Stimulated activated CD4-positive, alpha-beta T cell treated with anti-CD3 and anti-CD28 coated beads, Interleukin-4, amount 100 ng/mL, for 1 hour (primary cell): ENCODE results near the gene SPATA25.
A peak's percentile ranks its signal among the peaks of the same experiment; 100 is the strongest.
"Not testable (repeated sequence)": the region's sequence is repeated elsewhere in the genome, so short reads cannot be mapped to it uniquely, and the experiment has no call there.

Experiments
- DNase-seq: peaks from one replicate; pipeline ENCODE4 v3.0.0-alpha.2; 2020

The SPATA25 gene

DNA sequence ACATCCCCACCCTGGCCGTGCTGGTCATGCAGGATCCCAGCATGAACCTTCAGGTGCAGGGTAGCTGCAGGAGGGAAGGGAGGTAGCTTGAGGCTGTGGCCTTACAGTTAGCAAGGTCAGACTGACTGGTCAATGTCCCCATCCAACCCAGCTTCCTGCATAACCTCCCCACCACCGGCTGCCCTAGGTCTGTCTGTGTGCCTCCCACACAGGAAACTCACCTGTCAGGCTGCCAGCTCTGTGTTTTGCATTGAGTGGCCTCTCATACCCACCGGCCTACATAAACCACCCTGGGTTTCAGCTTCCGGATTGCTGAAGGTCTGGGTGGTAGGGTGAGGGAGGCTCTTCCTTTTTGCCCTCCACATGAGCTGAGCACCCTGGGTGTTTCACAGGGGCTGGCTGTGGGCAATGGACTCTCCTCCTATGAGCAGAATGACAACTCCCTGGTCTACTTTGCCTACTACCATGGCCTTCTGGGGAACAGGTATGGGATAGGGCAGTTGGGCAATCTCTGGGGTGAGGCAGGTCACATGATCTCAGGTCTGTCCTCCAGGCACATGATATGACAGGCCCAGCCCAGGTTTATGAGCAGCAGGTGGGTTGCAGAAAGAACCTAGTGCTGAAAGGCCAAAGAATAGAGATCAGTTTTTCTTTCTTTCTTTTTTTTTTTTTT, 5.5 kb upstream of the SPATA25 start:
- no peak for DNase-seq

DNA sequence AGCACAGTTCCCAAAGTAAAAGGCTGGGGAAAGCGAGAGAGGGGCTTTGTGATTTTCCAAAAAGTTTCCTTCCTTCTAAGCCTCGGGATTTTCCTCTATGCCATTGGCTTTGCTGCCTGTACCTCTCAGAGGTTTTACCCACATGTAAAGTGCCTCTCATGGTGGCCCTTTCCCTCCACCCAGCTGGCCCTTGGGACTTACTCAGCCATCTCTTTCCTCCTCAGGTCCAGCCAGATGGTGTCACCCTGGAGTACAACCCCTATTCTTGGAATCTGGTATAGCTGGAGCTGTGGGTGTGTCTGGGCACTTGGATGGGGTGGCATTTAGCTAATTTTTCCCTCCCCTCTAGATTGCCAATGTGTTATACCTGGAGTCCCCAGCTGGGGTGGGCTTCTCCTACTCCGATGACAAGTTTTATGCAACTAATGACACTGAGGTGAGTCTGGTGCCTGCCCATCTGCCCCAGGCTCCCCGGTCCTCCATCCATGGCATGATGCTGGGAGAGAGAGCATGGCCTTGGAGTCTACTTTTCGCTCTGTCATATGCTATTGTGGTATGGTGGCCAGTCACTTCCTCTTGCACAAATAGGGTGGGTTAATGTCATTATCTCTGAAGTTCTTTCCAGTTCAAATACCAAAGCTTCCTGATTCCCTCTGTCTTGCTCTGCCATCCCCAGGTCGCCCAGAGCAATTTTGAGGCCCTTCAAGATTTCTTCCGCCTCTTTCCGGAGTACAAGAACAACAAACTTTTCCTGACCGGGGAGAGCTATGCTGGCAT, 4.8 kb upstream of the SPATA25 start:
- no peak for DNase-seq

GRCh38 chr20:45890985-45891983, 3.9 kb upstream of the SPATA25 start, which contains the start of the genes CTSA and NEURL2:
CTSA (plus strand) TSS chr20:45891335; CDS start chr20:45891569, 234 bp downstream.
NEURL2 (minus strand) TSS chr20:45891208; CDS start chr20:45890991, 217 bp downstream.
- peak; percentile 87 for DNase-seq

DNA sequence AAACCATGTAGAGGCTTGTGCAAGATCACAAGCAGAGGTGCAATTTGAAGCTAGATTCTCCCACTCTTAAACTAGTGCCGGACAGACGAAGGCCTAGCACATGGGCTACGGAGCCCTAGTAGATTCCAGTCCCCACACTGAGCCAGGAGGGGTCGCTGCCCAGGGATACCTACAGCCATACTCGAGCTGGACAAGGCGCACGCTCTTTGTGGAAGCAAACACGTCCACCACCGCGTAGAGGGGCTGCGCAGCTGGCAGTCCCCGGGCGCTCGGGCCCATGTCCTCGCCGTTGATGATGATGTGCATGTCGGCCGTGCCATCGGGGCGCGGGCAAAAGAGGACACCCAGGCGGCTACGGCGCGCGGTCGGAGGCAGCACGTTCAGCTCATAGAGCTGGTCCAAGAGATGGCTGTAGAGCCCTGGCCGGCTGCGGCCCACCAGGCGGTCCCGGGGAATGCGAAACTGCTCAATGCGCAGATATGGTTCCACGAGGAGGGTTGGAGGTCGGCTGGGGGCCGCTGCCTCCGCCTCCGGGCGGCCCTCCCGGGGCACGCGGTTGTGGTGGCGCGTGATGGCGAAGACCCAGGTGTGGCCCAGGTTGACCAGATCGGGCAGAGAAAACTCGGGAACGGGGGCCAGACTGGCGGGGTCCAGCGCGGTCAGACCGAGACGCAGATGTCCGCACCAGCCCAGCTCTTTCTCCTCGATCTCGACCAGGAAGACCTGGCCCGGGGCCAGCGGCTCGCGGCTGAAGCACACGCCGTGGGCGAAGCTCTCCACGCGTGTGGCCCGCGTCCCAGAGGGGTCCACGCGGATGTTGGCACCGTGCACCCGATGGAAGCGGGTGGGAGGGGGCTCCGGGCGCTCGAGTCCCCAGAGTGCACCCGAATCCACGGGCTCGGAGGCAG, 2.9 kb upstream of the SPATA25 start:
- peak; percentile 55 for DNase-seq

DNA sequence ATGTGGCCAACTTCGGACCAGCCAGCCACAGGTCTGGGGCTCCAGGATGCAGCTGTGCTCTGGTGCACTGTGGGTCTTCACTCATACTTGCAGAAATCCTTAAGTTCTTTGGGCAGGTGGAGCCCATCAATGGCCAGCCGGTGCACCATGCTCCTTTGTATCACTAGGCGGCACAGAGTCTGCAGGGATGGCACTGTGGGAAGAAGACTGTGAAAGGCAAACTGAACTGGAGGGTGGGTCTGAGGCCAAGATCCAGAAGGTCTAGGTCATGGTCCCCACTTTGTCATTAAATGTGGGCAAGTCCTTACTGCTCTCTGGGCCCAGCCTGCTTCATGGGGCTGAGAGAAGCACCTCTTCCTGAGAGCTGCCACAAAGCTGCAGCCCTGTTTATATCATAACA, 1.3 kb upstream of the SPATA25 start:
- no peak for DNase-seq

GRCh38 chr20:45886590-45887345, 654 bp downstream of the SPATA25 start:
- DNase-seq, result no peak

DNA sequence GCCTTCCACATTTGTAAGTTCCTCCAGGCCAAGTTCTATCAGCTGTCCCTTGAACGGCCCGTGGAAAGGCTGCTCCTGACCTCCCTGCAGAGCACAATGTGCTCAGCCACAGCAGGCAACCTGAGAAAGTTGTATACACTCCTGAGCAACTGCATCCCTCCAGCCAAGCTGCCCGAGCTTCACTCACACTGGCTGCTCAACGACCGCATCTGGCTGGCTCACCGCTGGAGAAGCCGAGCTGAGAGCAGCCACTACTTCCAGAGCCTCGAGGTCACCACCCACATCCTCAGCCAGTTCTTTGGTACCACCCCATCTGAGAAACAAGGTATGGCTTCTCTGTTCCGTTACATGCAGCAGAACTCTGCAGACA, 4.3 kb downstream of the SPATA25 start:
- DNase-seq, result no peak

GRCh38 chr20:45882469-45883099, 4.8 kb downstream of the SPATA25 start:
- DNase-seq, result no peak

DNA sequence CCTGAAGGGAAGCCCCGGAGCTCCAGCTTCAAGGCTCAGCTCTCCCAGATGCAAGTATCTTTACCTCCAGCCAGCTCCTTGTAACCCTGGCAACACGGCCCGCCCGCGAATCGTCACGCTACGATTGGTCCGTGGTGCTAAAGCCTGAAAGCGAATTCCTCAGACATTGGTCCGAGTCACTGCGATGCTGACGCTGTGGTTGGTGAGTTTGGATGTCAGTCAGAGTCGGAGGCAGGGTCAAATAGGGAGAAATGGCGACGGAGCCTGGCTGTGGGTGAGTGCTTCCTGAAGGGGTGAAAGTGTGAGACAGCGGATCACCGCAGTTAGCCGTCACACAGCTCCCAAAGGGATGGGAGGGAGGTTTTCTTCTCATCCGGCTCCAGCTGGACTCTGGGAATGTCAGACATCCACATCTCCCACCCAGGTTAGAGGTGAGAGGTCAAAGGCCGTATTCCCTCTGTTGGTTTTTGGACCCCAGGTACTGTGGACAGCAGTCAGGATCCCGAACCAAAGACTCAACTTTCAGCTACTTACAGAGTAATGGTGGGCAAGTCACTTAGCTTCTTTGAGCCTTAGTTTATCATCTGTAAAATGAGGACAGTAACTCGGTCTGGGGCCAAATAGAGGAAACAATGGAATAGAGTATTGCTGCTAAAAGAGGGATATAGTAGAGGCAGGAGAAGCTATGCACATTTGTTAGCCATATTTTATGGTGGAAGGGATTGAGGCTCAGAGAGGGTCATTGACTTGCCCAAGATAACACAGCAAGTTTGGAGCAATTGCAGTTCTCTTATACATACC, 6.2 kb downstream of the SPATA25 start, which contains the start of gene ZSWIM1:
Gene ZSWIM1, plus strand, starts transcription at position 240 of the 801 bp plus-strand sequence. CDS start 1,366 bp downstream, outside the sequence.
- peak; percentile 99 for DNase-seq

GRCh38 chr20:45878076-45878761, 9.2 kb downstream of the SPATA25 start:
- DNase-seq, result no peak

GRCh38 chr20:45874576-45874975, 12.8 kb downstream of the SPATA25 start:
- DNase-seq, result no peak

- DNase-seq, result not testable (repeated sequence)
Observed at GRCh38 chr20:45874104-45874481, 13.3 kb downstream of the SPATA25 start.

GRCh38 chr20:45873409-45874103, 13.9 kb downstream of the SPATA25 start:
- DNase-seq, result no peak

DNA sequence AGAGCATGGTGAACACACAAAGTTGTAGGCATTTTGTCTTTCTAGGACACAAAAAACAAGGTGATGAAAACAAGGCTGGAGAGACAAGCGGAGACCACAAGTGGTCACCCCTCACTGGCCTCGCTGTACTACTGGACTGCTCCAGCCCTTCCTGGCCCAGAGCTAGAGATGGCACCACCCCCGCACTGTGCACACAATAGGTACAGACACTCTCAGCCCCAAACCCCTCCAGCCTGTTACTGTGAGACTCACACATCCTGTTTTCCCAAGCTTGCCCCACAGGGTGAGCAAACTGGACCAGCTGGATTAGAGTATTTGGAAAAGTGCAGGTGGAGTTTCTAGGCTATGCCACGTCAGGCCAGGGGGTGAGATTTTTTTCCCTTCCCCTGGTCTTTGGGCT, 14.8 kb downstream of the SPATA25 start:
- DNase-seq, result no peak

DNA sequence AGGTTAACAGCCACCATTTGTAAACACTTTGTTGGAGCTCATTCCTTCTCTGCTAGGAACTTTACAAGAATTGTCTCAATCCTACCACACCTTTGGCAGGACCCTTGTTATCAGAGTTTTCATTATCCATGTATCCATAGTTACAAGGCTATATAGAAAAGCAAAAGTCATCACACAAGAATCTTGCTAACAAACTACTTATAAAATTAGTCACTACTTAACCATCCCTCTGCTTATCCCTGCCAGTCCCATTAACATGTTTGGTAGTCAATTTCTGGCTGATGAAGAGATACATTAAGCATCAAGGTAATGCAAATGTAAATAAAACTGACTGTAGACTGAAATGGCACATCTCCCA, 19.6 kb downstream of the SPATA25 start:
- DNase-seq, result no peak

- DNase-seq, result no peak
Observed at GRCh38 chr20:45867136-45867818, 20.1 kb downstream of the SPATA25 start.

DNA sequence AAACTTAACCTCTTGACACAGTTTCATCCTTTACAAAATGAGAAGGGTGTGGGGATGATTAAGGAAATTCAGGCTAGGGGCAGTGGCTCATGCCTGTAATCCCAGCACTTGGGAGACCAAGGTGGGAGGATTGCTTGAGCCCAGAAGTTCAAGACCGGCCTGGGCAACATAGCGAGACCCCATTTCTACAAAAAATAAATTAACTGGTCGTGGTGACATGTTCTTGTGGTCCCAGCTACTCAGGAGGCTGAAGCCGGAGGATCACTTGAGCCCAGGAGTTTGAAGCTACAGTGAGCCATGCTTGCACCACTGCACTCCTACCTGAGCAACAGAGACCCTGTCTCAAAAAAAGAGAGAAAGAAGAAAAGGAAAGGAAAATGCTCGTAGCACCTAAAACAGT, 21.0 kb downstream of the SPATA25 start:
- no peak for DNase-seq
